H9 (cell line): ENCODE results near the gene CD53. TPM values are rescaled to one million over a fixed set of nuclear protein-coding genes. Genes with fewer than 3 reads are reported as not detected.

Experiments used
- DNase-seq: peaks from one replicate; pipeline ENCODE4 v3.0.0-alpha.2; 2017
- H2AFZ ChIP-seq: one replicate; pipeline ENCODE4 v1.6.1; 2013; ENCODE audit warnings: mild to moderate bottlenecking, low read length, control low read depth, moderate library complexity
- H2AK5ac ChIP-seq: 2 replicates; pipeline ENCODE4 v1.6.1; 2013; ENCODE audit warnings: low read length, control low read depth, mixed read lengths; ENCODE audit not compliant: insufficient read length
- H2BK120ac ChIP-seq: one replicate; pipeline ENCODE4 v1.6.1; 2013; ENCODE audit warnings: low read depth, mild to moderate bottlenecking, low read length, control low read depth, inconsistent platforms; ENCODE audit not compliant: poor library complexity, severe bottlenecking
- H2BK12ac ChIP-seq: 2 replicates; pipeline ENCODE4 v1.6.1; 2013; ENCODE audit warnings: low read length, control low read depth, mixed read lengths, low read depth; ENCODE audit not compliant: insufficient read length
- H2BK15ac ChIP-seq: 2 replicates; pipeline ENCODE4 v1.6.1; 2013; ENCODE audit warnings: low read depth, low read length, control low read depth
- H2BK20ac ChIP-seq: one replicate; pipeline ENCODE4 v1.6.1; 2013; ENCODE audit warnings: low read depth, mild to moderate bottlenecking, low read length, control low read depth, inconsistent platforms; ENCODE audit not compliant: poor library complexity, severe bottlenecking
- H2BK5ac ChIP-seq: 2 replicates; pipeline ENCODE4 v1.6.1; 2013; ENCODE audit warnings: low read length, control low read depth, mixed read lengths; ENCODE audit not compliant: insufficient read length
- H3K14ac ChIP-seq: 2 replicates; pipeline ENCODE4 v1.6.1; 2013; ENCODE audit warnings: low read length, control low read depth; ENCODE audit not compliant: insufficient read depth
- H3K18ac ChIP-seq: 2 replicates; pipeline ENCODE4 v1.6.1; 2013; ENCODE audit warnings: low read depth, mild to moderate bottlenecking, mixed read lengths, low read length, control low read depth; ENCODE audit not compliant: insufficient read length
- H3K23ac ChIP-seq: 2 replicates; pipeline ENCODE4 v1.6.1; 2013; ENCODE audit warnings: low read length, control low read depth, mixed read lengths, low read depth; ENCODE audit not compliant: insufficient read length
- H3K23me2 ChIP-seq: 2 replicates; pipeline ENCODE4 v1.6.1; 2013; ENCODE audit warnings: low read depth, mild to moderate bottlenecking, mixed read lengths, low read length, control low read depth; ENCODE audit not compliant: insufficient read length, poor library complexity, severe bottlenecking
- H3K27ac ChIP-seq: 2 replicates; pipeline ENCODE4 v1.5.1; 2013; ENCODE audit warnings: low read length, control low read depth, mixed read lengths, low read depth; ENCODE audit not compliant: insufficient read length
- H3K27me3 ChIP-seq: 2 replicates; pipeline ENCODE4 v1.6.1; 2013; ENCODE audit warnings: low read length, control low read depth, inconsistent platforms; ENCODE audit not compliant: insufficient read depth
- H3K4ac ChIP-seq: 2 replicates; pipeline ENCODE4 v1.6.1; 2013; ENCODE audit warnings: low read depth, mild to moderate bottlenecking, control low read depth, inconsistent platforms, low read length, moderate library complexity
- H3K4me1 ChIP-seq: 2 replicates; pipeline ENCODE4 v1.6.1; 2013; ENCODE audit warnings: low read length, control low read depth, inconsistent platforms; ENCODE audit not compliant: insufficient read depth
- H3K4me2 ChIP-seq: 2 replicates; pipeline ENCODE4 v1.6.1; 2013; ENCODE audit warnings: low read length, control low read depth, mixed read lengths; ENCODE audit not compliant: insufficient read length, insufficient read depth
- H3K56ac ChIP-seq: 2 replicates; pipeline ENCODE4 v1.6.1; 2013; ENCODE audit warnings: low read depth, mild to moderate bottlenecking, mixed read lengths, low read length, control low read depth; ENCODE audit not compliant: insufficient read length
- H3K79me1 ChIP-seq: 2 replicates; pipeline ENCODE4 v1.6.1; 2013; ENCODE audit warnings: low read depth, mild to moderate bottlenecking, moderate library complexity, low read length, control low read depth, inconsistent platforms; ENCODE audit not compliant: insufficient read depth, poor library complexity, severe bottlenecking
- H3K79me2 ChIP-seq: 2 replicates; pipeline ENCODE4 v1.6.1; 2013; ENCODE audit warnings: low read length, control low read depth, inconsistent platforms; ENCODE audit not compliant: insufficient read depth
- H3K9ac ChIP-seq: 2 replicates; pipeline ENCODE4 v1.6.1; 2013; ENCODE audit warnings: low read length, control low read depth, mixed read lengths; ENCODE audit not compliant: insufficient read length; ENCODE audit errors: extremely low read depth
- H3K9me3 ChIP-seq: one replicate; pipeline ENCODE4 v1.6.1; 2013; ENCODE audit warnings: low read depth, low read length, inconsistent platforms; ENCODE audit not compliant: control insufficient read depth
- H3T11ph ChIP-seq: one replicate; pipeline ENCODE4 v1.6.1; 2013; ENCODE audit warnings: mild to moderate bottlenecking, low read length, control low read depth, inconsistent platforms
- H4K20me1 ChIP-seq: one replicate; pipeline ENCODE4 v1.6.1; 2013; ENCODE audit not compliant: control insufficient read depth, insufficient read length, insufficient read depth
- H4K5ac ChIP-seq: 2 replicates; pipeline ENCODE4 v1.6.1; 2013; ENCODE audit warnings: low read depth, mild to moderate bottlenecking, mixed read lengths, low read length, control low read depth; ENCODE audit not compliant: insufficient read length
- H4K8ac ChIP-seq: replicated peaks from 2 replicates; pipeline ENCODE4 v1.6.1; 2013; ENCODE audit warnings: low read length, control low read depth, mixed read lengths, low read depth; ENCODE audit not compliant: insufficient read length
- H4K91ac ChIP-seq: 2 replicates; pipeline ENCODE4 v1.6.1; 2013; ENCODE audit warnings: low read depth, mild to moderate bottlenecking, moderate library complexity, mixed read lengths, low read length, control low read depth; ENCODE audit not compliant: insufficient read length
- H3K27ac Mint-ChIP-seq, 3 experiments: 2 replicates in 2 of 3; 3 replicates in 1 of 3; pipeline ENCODE4 v1.8.0; 2020 to 2021; ENCODE audit warnings: mixed read lengths in 3 of 3, mild to moderate bottlenecking in 1 of 3, moderate library complexity in 1 of 3
- H3K27me3 Mint-ChIP-seq: 2 replicates; pipeline ENCODE4 v1.8.0; 2021; ENCODE audit warnings: low read depth, mild to moderate bottlenecking, moderate library complexity, mixed read lengths
- H3K36me3 Mint-ChIP-seq, 3 experiments: 2 replicates in 2 of 3; 3 replicates in 1 of 3; pipeline ENCODE4 v1.8.0; 2020 to 2021; ENCODE audit warnings: low read depth in 3 of 3, mixed read lengths in 3 of 3; ENCODE audit not compliant: insufficient read depth in 1 of 3
- H3K4me1 Mint-ChIP-seq, 2 experiments: 2 replicates each; pipeline ENCODE4 v1.8.0; 2020; ENCODE audit warnings: mixed read lengths in 2 of 2
- H3K4me3 Mint-ChIP-seq, 2 experiments: 2 replicates in 1 of 2; 3 replicates in 1 of 2; pipeline ENCODE4 v1.8.0; 2020 to 2021; ENCODE audit warnings: mild to moderate bottlenecking in 2 of 2, mixed read lengths in 2 of 2, moderate library complexity in 1 of 2
- H3K9me3 Mint-ChIP-seq, 2 experiments: 2 replicates in 1 of 2; 3 replicates in 1 of 2; pipeline ENCODE4 v1.8.0; 2020; ENCODE audit warnings: mild to moderate bottlenecking in 2 of 2, mixed read lengths in 2 of 2, moderate library complexity in 1 of 2
- CTCF ChIP-seq: fragments of 200-600 bp; sonication (generic); conservative IDR thresholded peaks from 3 replicates; pipeline ENCODE4 v1.8.0; 2021; ENCODE audit warnings: antibody characterized with exemption, mild to moderate bottlenecking
- WGBS: extraction: QIAGEN DNeasy Blood & Tissue Kit; methylation state at CpG from one replicate; pipeline ENCODE4 v1.1.7; 2013; ENCODE audit warnings: missing lambda C conversion rate, low lambda C conversion rate, mixed read lengths; ENCODE audit not compliant: insufficient read length; ENCODE audit errors: extremely low coverage; 5-methylcytosine and 5-hydroxymethylcytosine counted together
- total RNA-seq: library from RNA; stranded (reverse); gene quantifications from 2 replicates; pipeline ENCODE4 v1.2.1, GENCODE V29; 2021

The CD53 gene
- total RNA-seq, 1 experiment from 2014 or later = 0.15 TPM

GRCh38 chr1:110927484-110928075 is 54.6 kb downstream of the CD53 start:
- H3K27ac Mint-ChIP-seq = peak overlapping the region in 1 of 3 experiments; percentile 59; a peak in 2 of 7 replicates
- H3K4me1 Mint-ChIP-seq = peaks cover 2 to 7% of the 10 kb centered on the region in 2 experiments; a peak in 1 of 4 replicates
- peaks cover 1% of the 10 kb centered on the region; the same call in 1 of the 2 replicates for H3K27me3 Mint-ChIP-seq
- H3K9me3 Mint-ChIP-seq = peaks cover 25 to 56% of the 10 kb centered on the region in 2 experiments
- H3K23ac ChIP-seq = no peak overlapping the region
- WGBS = no CpG with 5 or more reads among the region's 2 CpGs
- no peak overlapping the region for H2AK5ac ChIP-seq
- no peak overlapping the region for H2BK120ac ChIP-seq
- H3T11ph ChIP-seq = no peak overlapping the region
- no peak overlapping the region for H3K4ac ChIP-seq
- H4K8ac ChIP-seq = no peak overlapping the region
- H3K9ac ChIP-seq = no peak overlapping the region
- no peak overlapping the region for H4K5ac ChIP-seq
- no peak overlapping the region for H3K27ac ChIP-seq
- no peak overlapping the region for H2BK5ac ChIP-seq
- H2BK12ac ChIP-seq = no peak overlapping the region
- H3K14ac ChIP-seq = no peak overlapping the region
- TF ChIP-seq CTCF = no peak
- peak overlapping the region in 1 of 2 experiments; percentile 25; a peak in 2 of 5 replicates for H3K4me3 Mint-ChIP-seq
- no peak overlapping the region for H2BK20ac ChIP-seq
- no peaks in the 10 kb centered on the region for H3K9me3 ChIP-seq
- H3K18ac ChIP-seq = no peak overlapping the region
- DNase-seq = peak; percentile 48
- no peak overlapping the region for H2BK15ac ChIP-seq
- H3K56ac ChIP-seq = no peak overlapping the region
- H2AFZ ChIP-seq = peak overlapping the region; percentile 0
- H3K4me2 ChIP-seq = no peak overlapping the region
- no peaks in the 10 kb centered on the region for H3K27me3 ChIP-seq
- no peak overlapping the region for H4K91ac ChIP-seq
- no peaks in the 10 kb centered on the region for H3K79me2 ChIP-seq
- no peaks in the 10 kb centered on the region for H4K20me1 ChIP-seq
- H3K36me3 Mint-ChIP-seq = peaks cover 2 to 3% (median 3%) of the 10 kb centered on the region in 3 experiments; a peak in 3 of 7 replicates
- no peaks in the 10 kb centered on the region for H3K79me1 ChIP-seq
- no peaks in the 10 kb centered on the region for H3K23me2 ChIP-seq
- H3K4me1 ChIP-seq = no peaks in the 10 kb centered on the region
